HepG2 (cell line): ENCODE results near the gene NMRAL1. TPM values are rescaled to one million over a fixed set of nuclear protein-coding genes. Genes with fewer than 3 reads are reported as not detected.

Experiments
- CSRNP1 ChIP-seq: sonication (generic); formaldehyde crosslinking; IDR thresholded peaks from 2 replicates; pipeline ENCODE4 v1.8.1; 2023; ENCODE audit warnings: mild to moderate bottlenecking, missing genetic modification reagents
- HHEX ChIP-seq: IDR thresholded peaks from 2 replicates; pipeline ENCODE4 v1.6.1; 2016; ENCODE audit warnings: control low read depth
- KMT2B ChIP-seq: IDR thresholded peaks from 2 replicates; pipeline ENCODE4 v1.6.1; 2016; ENCODE audit warnings: missing genetic modification reagents, missing compliant biosample characterization
- NCOR1 ChIP-seq: fragments of 200-600 bp; sonication (generic); IDR thresholded peaks from 2 replicates; pipeline ENCODE4 v1.7.0; 2017; ENCODE audit warnings: antibody characterized with exemption, low read length, borderline replicate concordance
- REST ChIP-seq, 2 experiments: IDR thresholded peaks; 2 replicates each; pipeline ENCODE4 v1.6.1; 2011 to 2012; ENCODE audit warnings: low read length in 2 of 2, borderline replicate concordance in 1 of 2, low read depth in 1 of 2, mild to moderate bottlenecking in 1 of 2, moderate library complexity in 1 of 2
- RFX3 ChIP-seq: IDR thresholded peaks from 2 replicates; pipeline ENCODE4 v1.6.1; 2016; ENCODE audit warnings: missing biosample characterization, missing genetic modification reagents
- SALL1 ChIP-seq: sonication (generic); formaldehyde crosslinking; IDR thresholded peaks from 2 replicates; pipeline ENCODE4 v1.8.0; 2022; ENCODE audit warnings: mild to moderate bottlenecking, missing genetic modification reagents
- SRY ChIP-seq: sonication (generic); formaldehyde crosslinking; IDR thresholded peaks from 2 replicates; pipeline ENCODE4 v1.8.0; 2022; ENCODE audit warnings: mild to moderate bottlenecking, missing genetic modification reagents
- ZBTB8A ChIP-seq: sonication (generic); formaldehyde crosslinking; IDR thresholded peaks from 2 replicates; pipeline ENCODE4 v1.4.0; 2020; ENCODE audit warnings: mild to moderate bottlenecking, low read depth, missing genetic modification reagents, borderline replicate concordance
- ZFX ChIP-seq: sonication (generic); formaldehyde crosslinking; IDR thresholded peaks from 2 replicates; pipeline ENCODE4 v1.4.0; 2020; ENCODE audit warnings: mild to moderate bottlenecking, low read depth, missing genetic modification reagents, moderate library complexity
- ZNF276 ChIP-seq: sonication (generic); formaldehyde crosslinking; IDR thresholded peaks from 2 replicates; pipeline ENCODE4 v1.4.0; 2020; ENCODE audit warnings: mild to moderate bottlenecking, low read depth, missing genetic modification reagents
- ZNF292 ChIP-seq: sonication (generic); formaldehyde crosslinking; IDR thresholded peaks from 2 replicates; pipeline ENCODE4 v1.8.1; 2022; ENCODE audit warnings: mild to moderate bottlenecking, low read depth, missing genetic modification reagents, borderline replicate concordance
- ZNF382 ChIP-seq: sonication (generic); formaldehyde crosslinking; IDR thresholded peaks from 2 replicates; pipeline ENCODE4 v1.5.0; 2020; ENCODE audit warnings: missing genetic modification reagents, mild to moderate bottlenecking, borderline replicate concordance
- ZNF546 ChIP-seq: sonication (generic); formaldehyde crosslinking; conservative IDR thresholded peaks from 2 replicates; pipeline ENCODE4 v1.8.1; 2023; ENCODE audit warnings: mild to moderate bottlenecking, missing genetic modification reagents
- ZNF619 ChIP-seq: sonication (generic); formaldehyde crosslinking; IDR thresholded peaks from 2 replicates; pipeline ENCODE4 v1.4.0; 2020; ENCODE audit warnings: mild to moderate bottlenecking, missing genetic modification reagents
- polyA plus RNA-seq, 8 experiments: library from polyadenylated mRNA; depleted of rRNA in 3 of 8; stranded (reverse) in 7 of 8; unstranded in 1 of 8; fragments of >200 nt; fragmentation: Illumina TruSeq in 4 of 8; extraction: Trizol in 4 of 8; gene quantifications; 2 replicates each; pipeline versions ENCODE4 v1.2.1 to v1.2.3, GENCODE V29; 2011 to 2016; ENCODE audit warnings: low read depth in 4 of 8, missing spikeins in 1 of 8, mixed read lengths in 1 of 8; ENCODE audit not compliant: insufficient read depth in 1 of 8
- total RNA-seq, 5 experiments: library from RNA; depleted of rRNA; stranded (reverse); fragments of >200 nt; fragmentation: Illumina TruSeq; extraction: Trizol; gene quantifications; 2 replicates each; pipeline ENCODE4 v1.2.3, GENCODE V29; 2016; ENCODE audit warnings: low read depth in 1 of 5
- TF ChIP-seq, protein P1 (sequence below): sonication (generic); formaldehyde crosslinking; IDR thresholded peaks from 2 replicates; pipeline ENCODE4 v1.4.0; 2020; ENCODE audit warnings: missing genetic modification reagents
- TF ChIP-seq, protein P2 (sequence below): sonication (generic); formaldehyde crosslinking; IDR thresholded peaks from 2 replicates; pipeline ENCODE4 v1.8.0; 2022; ENCODE audit warnings: missing genetic modification reagents, mild to moderate bottlenecking, inconsistent platforms, borderline replicate concordance

The NMRAL1 gene
- total and polyA plus RNA-seq, 2 of the 13 experiments (the other 11 are each of a cell fraction or from before 2014, with no cell fraction given), result 30.8 to 33.1 TPM

DNA sequence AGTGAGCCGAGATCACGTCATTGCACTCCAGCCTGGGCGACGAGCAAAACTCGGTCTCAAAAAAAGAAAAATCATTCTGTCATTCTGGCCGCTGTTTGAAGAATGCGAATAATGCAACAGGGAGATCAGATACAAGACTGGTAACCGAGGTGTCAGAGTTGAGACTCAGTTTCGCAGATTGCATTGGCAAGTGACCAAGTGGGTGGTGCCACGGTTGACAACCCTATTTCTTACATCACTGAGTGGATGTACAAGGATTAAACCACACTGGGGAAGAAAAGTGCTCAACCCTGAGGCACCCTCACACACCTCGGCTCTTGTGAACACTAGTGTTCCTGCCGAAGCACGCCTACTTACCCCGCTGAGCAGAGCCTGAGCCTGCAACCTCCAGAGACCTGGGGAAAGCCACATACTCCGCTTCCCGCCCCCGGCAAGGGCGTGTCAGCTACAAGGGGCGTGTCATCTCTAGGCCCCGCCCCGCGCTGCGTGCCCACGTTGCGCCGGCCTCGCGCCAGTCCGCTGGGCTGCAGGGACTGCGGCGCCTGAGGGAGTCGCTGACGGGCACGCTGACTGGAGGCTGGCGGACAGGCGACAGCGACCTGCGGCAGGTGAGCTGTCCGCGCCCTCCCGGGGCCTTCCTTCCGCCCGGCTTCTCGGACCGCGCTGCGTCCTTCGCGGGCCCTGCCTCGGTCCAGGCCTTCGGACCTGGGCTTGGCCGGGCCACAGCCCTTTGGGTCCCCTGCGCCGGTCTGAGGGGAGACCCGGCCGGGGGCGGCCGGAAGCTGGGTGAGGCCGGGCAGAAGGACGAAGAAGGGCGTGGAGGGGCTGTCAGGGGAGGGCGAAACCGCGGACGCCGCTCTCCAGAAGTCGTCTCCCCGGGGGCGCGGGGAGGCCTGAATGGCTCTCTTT, 1.7 kb upstream of the NMRAL1 start, which contains the start of gene HMOX2 (continued):
- TF ChIP-seq NCOR1 (no peak), ZNF546 (CRISPR knock-in tag) (0 out of 2 replicates have a peak, but pooled peaks have one; percentile 64), ZNF276 (CRISPR knock-in tag) (no peak), SRY (CRISPR knock-in tag) (peak; percentile 98), CSRNP1 (CRISPR knock-in tag) (peak; percentile 93), ZNF382 (CRISPR knock-in tag) (no peak), ZNF619 (peak; percentile 94), SALL1 (CRISPR knock-in tag) (peak; percentile 90), ZFX (peak; percentile 95), REST (IDR thresholded peaks at IDR 0.05; ENCODE audit: borderline replicate concordance in 1 of 2, low read depth in 1 of 2, low read length in 2 of 2) (peak in 1 of 2 experiments; percentile 35; a peak in 1 of 4 replicates), KMT2B (CRISPR knock-in tag) (peak; percentile 70), RFX3 (CRISPR knock-in tag) (no peak), ZNF292 (CRISPR knock-in tag) (no peak), HHEX (CRISPR knock-in tag) (no peak), ZBTB8A (CRISPR knock-in tag) (peak; percentile 67; the same call in 1 of the 2 replicates)
- TF ChIP-seq, protein P1, sequence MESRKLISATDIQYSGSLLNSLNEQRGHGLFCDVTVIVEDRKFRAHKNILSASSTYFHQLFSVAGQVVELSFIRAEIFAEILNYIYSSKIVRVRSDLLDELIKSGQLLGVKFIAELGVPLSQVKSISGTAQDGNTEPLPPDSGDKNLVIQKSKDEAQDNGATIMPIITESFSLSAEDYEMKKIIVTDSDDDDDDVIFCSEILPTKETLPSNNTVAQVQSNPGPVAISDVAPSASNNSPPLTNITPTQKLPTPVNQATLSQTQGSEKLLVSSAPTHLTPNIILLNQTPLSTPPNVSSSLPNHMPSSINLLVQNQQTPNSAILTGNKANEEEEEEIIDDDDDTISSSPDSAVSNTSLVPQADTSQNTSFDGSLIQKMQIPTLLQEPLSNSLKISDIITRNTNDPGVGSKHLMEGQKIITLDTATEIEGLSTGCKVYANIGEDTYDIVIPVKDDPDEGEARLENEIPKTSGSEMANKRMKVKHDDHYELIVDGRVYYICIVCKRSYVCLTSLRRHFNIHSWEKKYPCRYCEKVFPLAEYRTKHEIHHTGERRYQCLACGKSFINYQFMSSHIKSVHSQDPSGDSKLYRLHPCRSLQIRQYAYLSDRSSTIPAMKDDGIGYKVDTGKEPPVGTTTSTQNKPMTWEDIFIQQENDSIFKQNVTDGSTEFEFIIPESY, result peak; percentile 87
- TF ChIP-seq, protein P2, sequence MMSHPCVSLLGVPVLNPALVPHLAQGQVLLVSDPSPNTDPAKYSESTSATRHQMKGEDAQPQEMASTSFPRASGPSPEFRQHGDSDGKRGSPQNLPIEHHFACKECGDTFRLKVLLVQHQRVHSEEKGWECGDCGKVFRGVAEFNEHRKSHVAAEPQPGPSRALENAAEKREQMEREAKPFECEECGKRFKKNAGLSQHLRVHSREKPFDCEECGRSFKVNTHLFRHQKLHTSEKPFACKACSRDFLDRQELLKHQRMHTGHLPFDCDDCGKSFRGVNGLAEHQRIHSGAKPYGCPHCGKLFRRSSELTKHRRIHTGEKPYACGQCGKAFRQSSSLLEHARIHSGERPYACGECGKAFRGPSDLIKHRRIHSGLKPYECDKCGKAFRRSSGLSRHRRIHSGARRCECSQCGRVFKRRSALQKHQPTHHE, result peak; percentile 71
